Cardiac atrium fibroblast (primary cell): ENCODE measurements around the gene SLAIN1. TPM values are rescaled to one million over a fixed set of nuclear protein-coding genes. Genes with fewer than 3 reads are reported as not detected.

Source experiments
- total RNA-seq: library from RNA; depleted of rRNA; stranded (reverse); fragments of >200 nt; gene quantifications from 2 replicates; pipeline ENCODE4 v1.2.3, GENCODE V29; 2015

Gene SLAIN1
- total RNA-seq, result 0.65 TPM in 1 of 2 replicates, not detected in the other

DNA sequence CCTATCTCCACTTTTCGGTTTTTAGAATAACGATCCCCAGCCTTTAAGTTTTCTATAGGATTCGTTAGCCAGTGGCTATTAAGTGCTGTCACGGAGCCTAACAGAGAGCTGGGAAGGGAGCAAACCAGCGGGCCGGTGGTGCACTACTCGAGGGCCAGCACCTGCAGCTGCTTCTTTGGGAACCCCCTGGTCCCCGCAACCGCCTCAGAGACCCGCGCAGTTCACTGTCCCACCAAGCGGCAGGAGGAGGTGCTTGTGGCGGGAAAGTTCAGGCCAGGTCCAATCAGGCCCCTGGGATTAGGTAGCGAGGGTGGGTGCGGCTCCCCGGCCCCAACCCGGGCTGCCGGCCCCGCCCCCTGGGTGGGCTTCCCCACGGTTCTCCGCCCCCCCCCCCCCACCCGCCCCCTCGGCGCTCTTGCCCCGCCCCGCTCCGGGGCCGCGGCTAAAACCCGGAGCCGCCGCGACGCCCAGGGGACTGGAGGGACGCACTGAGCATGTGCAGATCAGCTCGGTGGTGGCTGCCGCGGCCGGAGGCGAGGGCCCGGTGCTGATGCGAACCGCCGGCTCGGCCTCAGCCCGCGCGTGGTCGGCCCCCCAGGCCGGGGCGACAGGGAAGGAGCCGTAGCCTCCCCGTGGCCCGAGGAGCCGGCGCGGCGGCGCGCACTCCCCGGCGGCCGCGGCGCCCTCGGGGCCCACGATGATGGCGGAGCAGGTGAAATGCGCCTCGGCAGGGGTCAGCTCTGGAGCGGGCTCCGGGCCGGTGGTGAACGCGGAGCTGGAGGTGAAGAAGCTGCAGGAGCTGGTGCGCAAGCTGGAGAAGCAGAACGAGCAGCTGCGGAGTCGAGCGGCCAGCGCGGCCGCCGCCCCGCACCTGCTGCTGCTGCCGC is at the start of gene SLAIN1:
SLAIN1 (plus strand) TSS at position 471 of the 887 bp plus-strand sequence; CDS start at position 698, 227 bp downstream.

Other genes starting within 250 kb of the SLAIN1 start
- gene SCEL, start 162.0 kb upstream of the SLAIN1 start, total RNA-seq, result not detected in 2 replicates
- gene EDNRB, start 221.1 kb downstream of the SLAIN1 start, total RNA-seq, result 14.3 and 14.6 TPM in 2 replicates